GM06990 (cell line): ENCODE data around the gene AKAP6.

Experiments used
- DNase-seq: peaks from one replicate; pipeline ENCODE4 v3.0.0-alpha.2; 2011; ENCODE audit not compliant: insufficient read length; ENCODE audit errors: extremely low read depth
- H3K27me3 ChIP-seq: replicated peaks from 2 replicates; pipeline ENCODE4 v1.6.0; 2011; ENCODE audit warnings: low read length; ENCODE audit not compliant: control insufficient read depth, insufficient read depth
- H3K36me3 ChIP-seq: 2 replicates; pipeline ENCODE4 v1.5.1; 2011; ENCODE audit warnings: low read length; ENCODE audit not compliant: control insufficient read depth, insufficient read depth
- H3K4me3 ChIP-seq: replicated peaks from 2 replicates; pipeline ENCODE4 v1.5.1; 2011; ENCODE audit warnings: low read depth, mild to moderate bottlenecking, control low read depth, low read length
- CTCF ChIP-seq: IDR thresholded peaks from 2 replicates; pipeline ENCODE4 v1.5.1; 2011; ENCODE audit warnings: low read length, control low read depth, mild to moderate bottlenecking, inconsistent platforms; ENCODE audit not compliant: insufficient read depth, poor library complexity, severe bottlenecking

AKAP6 gene

GRCh38 chr14:32304296-32304695 is 24.8 kb upstream of the AKAP6 start:
- no peak for TF ChIP-seq CTCF
- no peak overlapping the region for H3K4me3 ChIP-seq
- no peak for DNase-seq
- no peaks in the 10 kb centered on the region for H3K27me3 ChIP-seq
- H3K36me3 ChIP-seq, result no peaks in the 10 kb centered on the region

GRCh38 chr14:32306549-32306948 is 22.5 kb upstream of the AKAP6 start:
- TF ChIP-seq CTCF, result no peak
- Histone ChIP-seq H3K36me3 (no peaks in the 10 kb centered on the region), H3K27me3 (no peaks in the 10 kb centered on the region), H3K4me3 (no peak overlapping the region)
- no peak for DNase-seq

- Histone ChIP-seq H3K4me3 (no peak overlapping the region), H3K36me3 (no peaks in the 10 kb centered on the region), H3K27me3 (no peaks in the 10 kb centered on the region)
- DNase-seq, result no peak
- TF ChIP-seq CTCF, result no peak
Observed at GRCh38 chr14:32307881-32308582, 21.1 kb upstream of the AKAP6 start.

GRCh38 chr14:32310876-32311275 is 18.2 kb upstream of the AKAP6 start:
- TF ChIP-seq CTCF, result no peak
- H3K36me3 ChIP-seq, result no peaks in the 10 kb centered on the region
- no peak overlapping the region for H3K4me3 ChIP-seq
- DNase-seq, result no peak
- no peaks in the 10 kb centered on the region for H3K27me3 ChIP-seq

- Histone ChIP-seq H3K27me3 (no peaks in the 10 kb centered on the region), H3K4me3 (no peak overlapping the region), H3K36me3 (no peaks in the 10 kb centered on the region)
- no peak for DNase-seq
- TF ChIP-seq CTCF, result no peak
Observed at GRCh38 chr14:32311294-32312009, 17.6 kb upstream of the AKAP6 start.

GRCh38 chr14:32312010-32312331 is 17.1 kb upstream of the AKAP6 start:
- TF ChIP-seq CTCF, result no peak
- H3K4me3 ChIP-seq, result no peak overlapping the region
- H3K27me3 ChIP-seq, result no peaks in the 10 kb centered on the region
- H3K36me3 ChIP-seq, result no peaks in the 10 kb centered on the region
- no peak for DNase-seq
